BE2C (cell line): ENCODE data around the gene SMARCE1.

Source experiments
- DNase-seq: peaks from one replicate; pipeline ENCODE4 v3.0.0-alpha.2; 2020
- H3K27me3 ChIP-seq: fragments of 250-450 bp; sonication (Bioruptor Pico); 2 replicates; pipeline ENCODE4 v1.5.1; 2020; ENCODE audit warnings: mild to moderate bottlenecking
- H3K36me3 ChIP-seq: fragments of 250-450 bp; sonication (Bioruptor Pico); 2 replicates; pipeline ENCODE4 v1.5.1; 2020; ENCODE audit warnings: mild to moderate bottlenecking
- H3K4me1 ChIP-seq: fragments of 250-450 bp; sonication (Bioruptor Pico); 2 replicates; pipeline ENCODE4 v1.5.1; 2020
- H3K4me3 ChIP-seq: 2 replicates; pipeline ENCODE4 v1.5.1; 2011; ENCODE audit warnings: low read depth, low read length
- H3K9me3 ChIP-seq: fragments of 250-450 bp; sonication (Bioruptor Pico); 2 replicates; pipeline ENCODE4 v1.5.1; 2020
- CTCF ChIP-seq: IDR thresholded peaks from 2 replicates; pipeline ENCODE4 v1.5.1; 2012; ENCODE audit warnings: mild to moderate bottlenecking, low read depth, low read length

The SMARCE1 gene

GRCh38 chr17:40615841-40616476, 31.7 kb downstream of the SMARCE1 start:
- no peak overlapping the region for H3K4me3 ChIP-seq
- no peaks in the 10 kb centered on the region for H3K9me3 ChIP-seq
- peaks cover 75% of the 10 kb centered on the region for H3K27me3 ChIP-seq
- TF ChIP-seq CTCF = no peak
- DNase-seq = no peak
- H3K4me1 ChIP-seq = no peaks in the 10 kb centered on the region
- no peaks in the 10 kb centered on the region for H3K36me3 ChIP-seq

GRCh38 chr17:40615068-40615840, 32.4 kb downstream of the SMARCE1 start:
- DNase-seq = peak; percentile 65
- H3K4me1 ChIP-seq = no peaks in the 10 kb centered on the region
- H3K4me3 ChIP-seq = no peak overlapping the region
- TF ChIP-seq CTCF = peak; percentile 67
- H3K9me3 ChIP-seq = no peaks in the 10 kb centered on the region; the same call in 1 of the 2 replicates
- H3K27me3 ChIP-seq = peaks cover 73% of the 10 kb centered on the region
- no peaks in the 10 kb centered on the region for H3K36me3 ChIP-seq

GRCh38 chr17:40614431-40615067, 33.1 kb downstream of the SMARCE1 start:
- no peak overlapping the region for H3K4me3 ChIP-seq
- DNase-seq = no peak
- H3K36me3 ChIP-seq = no peaks in the 10 kb centered on the region
- no peak for TF ChIP-seq CTCF
- H3K9me3 ChIP-seq = no peaks in the 10 kb centered on the region; the same call in 1 of the 2 replicates
- H3K4me1 ChIP-seq = no peaks in the 10 kb centered on the region
- H3K27me3 ChIP-seq = peaks cover 67% of the 10 kb centered on the region

- TF ChIP-seq CTCF = no peak
- Histone ChIP-seq H3K4me1 (no peaks in the 10 kb centered on the region), H3K4me3 (no peak overlapping the region), H3K27me3 (peaks cover 63% of the 10 kb centered on the region), H3K36me3 (no peaks in the 10 kb centered on the region), H3K9me3 (no peaks in the 10 kb centered on the region; the same call in 1 of the 2 replicates)
- no peak for DNase-seq
Observed at GRCh38 chr17:40613467-40614154, 34.0 kb downstream of the SMARCE1 start.

GRCh38 chr17:40612599-40613244, 34.9 kb downstream of the SMARCE1 start:
- Histone ChIP-seq H3K4me3 (no peak overlapping the region), H3K4me1 (no peaks in the 10 kb centered on the region), H3K36me3 (no peaks in the 10 kb centered on the region), H3K27me3 (peaks cover 58% of the 10 kb centered on the region), H3K9me3 (no peaks in the 10 kb centered on the region; the same call in 1 of the 2 replicates)
- no peak for DNase-seq
- TF ChIP-seq CTCF = no peak
